ENCODE results near the gene BLACAT1. TPM values are rescaled to one million over a fixed set of nuclear protein-coding genes. Genes with fewer than 3 reads are reported as not detected.

Gene BLACAT1
- total and polyA plus RNA-seq, 2 of the 13 experiments (the other 11 are each of a cell fraction or from before 2014, with no cell fraction given): 1.2 to 2.8 TPM

DNA sequence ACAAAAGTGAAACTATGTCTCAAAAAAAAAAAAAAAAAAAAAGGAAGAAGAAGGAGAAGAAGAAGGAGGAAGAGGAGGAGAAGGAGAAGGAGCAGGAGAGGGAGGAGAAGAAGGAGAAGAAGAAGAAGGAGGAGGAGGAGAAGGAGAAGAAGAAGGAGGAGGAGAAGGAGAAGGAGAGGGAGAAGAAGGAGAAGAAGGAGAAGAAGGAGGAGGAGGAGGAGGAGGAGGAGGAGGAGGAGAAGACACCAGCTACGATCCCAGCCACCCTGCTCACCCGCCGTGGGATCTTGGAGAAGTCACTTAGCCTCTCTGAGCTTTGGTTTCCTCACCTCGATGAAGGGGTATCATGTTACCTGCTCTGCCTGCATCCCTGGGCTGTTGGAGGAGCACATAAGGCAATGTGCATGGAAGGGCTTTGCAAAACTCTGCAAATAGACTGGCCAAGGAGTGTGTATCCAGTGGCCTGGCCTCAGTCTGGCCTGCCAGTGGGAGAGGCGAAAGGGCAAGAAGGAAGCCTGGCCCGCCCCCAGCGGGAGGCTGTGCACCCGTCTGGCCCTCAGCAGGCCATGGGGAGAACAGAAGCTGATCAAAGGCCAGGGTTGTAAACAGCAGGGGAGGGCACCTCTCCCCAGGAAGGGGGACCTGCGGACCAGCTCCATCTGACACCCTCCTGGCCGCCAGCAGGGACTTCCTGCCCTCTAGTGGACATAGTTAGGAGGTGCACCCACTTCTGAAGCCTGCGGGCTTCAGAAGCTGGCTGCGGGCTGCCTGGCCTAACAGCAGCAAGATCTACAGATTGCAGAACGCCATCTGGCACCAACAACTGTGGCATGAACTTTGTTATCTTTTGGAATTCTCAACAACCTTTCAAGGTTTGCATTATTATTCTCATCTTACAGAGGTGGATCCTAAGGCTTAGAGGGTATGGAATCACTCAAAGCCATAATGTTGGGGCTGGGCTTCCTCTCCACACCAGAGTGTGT is 29.4 kb upstream of the BLACAT1 start (continued):
- TF ChIP-seq SALL2 (CRISPR knock-in tag; IDR thresholded peaks at IDR 0.05) (no peak), GLMP (CRISPR knock-in tag; IDR thresholded peaks at IDR 0.05; ENCODE audit: borderline replicate concordance) (no peak), MIER2 (CRISPR knock-in tag; IDR thresholded peaks at IDR 0.05) (peak; percentile 90), ZNF318 (CRISPR knock-in tag; IDR thresholded peaks at IDR 0.05) (peak; percentile 84; the same call in 1 of the 2 replicates), TFAP4 (IDR thresholded peaks at IDR 0.05; ENCODE audit: borderline replicate concordance, low read depth) (peak; percentile 82; the same call in 1 of the 2 replicates), ZNF552 (CRISPR knock-in tag; IDR thresholded peaks at IDR 0.05; ENCODE audit: borderline replicate concordance) (no peak), KDM1A (CRISPR knock-in tag; IDR thresholded peaks at IDR 0.05) (no peak), SPEN (CRISPR knock-in tag; IDR thresholded peaks at IDR 0.05; ENCODE audit: low read depth) (no peak), ZNF44 (CRISPR knock-in tag; IDR thresholded peaks at IDR 0.05) (no peak)
- TF ChIP-seq, protein P1, sequence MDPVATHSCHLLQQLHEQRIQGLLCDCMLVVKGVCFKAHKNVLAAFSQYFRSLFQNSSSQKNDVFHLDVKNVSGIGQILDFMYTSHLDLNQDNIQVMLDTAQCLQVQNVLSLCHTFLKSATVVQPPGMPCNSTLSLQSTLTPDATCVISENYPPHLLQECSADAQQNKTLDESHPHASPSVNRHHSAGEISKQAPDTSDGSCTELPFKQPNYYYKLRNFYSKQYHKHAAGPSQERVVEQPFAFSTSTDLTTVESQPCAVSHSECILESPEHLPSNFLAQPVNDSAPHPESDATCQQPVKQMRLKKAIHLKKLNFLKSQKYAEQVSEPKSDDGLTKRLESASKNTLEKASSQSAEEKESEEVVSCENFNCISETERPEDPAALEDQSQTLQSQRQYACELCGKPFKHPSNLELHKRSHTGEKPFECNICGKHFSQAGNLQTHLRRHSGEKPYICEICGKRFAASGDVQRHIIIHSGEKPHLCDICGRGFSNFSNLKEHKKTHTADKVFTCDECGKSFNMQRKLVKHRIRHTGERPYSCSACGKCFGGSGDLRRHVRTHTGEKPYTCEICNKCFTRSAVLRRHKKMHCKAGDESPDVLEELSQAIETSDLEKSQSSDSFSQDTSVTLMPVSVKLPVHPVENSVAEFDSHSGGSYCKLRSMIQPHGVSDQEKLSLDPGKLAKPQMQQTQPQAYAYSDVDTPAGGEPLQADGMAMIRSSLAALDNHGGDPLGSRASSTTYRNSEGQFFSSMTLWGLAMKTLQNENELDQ (CRISPR knock-in tag; IDR thresholded peaks at IDR 0.05; ENCODE audit: borderline replicate concordance): no peak

Data from HepG2 (cell line).